GM18951 (cell line): ENCODE measurements around the gene SNAI3.

Experiments
- POLR2A ChIP-seq: IDR thresholded peaks from 4 replicates; pipeline ENCODE4 v1.6.1; 2011; ENCODE audit warnings: mild to moderate bottlenecking; ENCODE audit not compliant: insufficient read length, insufficient read depth; ENCODE audit errors: extremely low read depth
- in situ Hi-C: fragments of 300-500 bp; cut with MboI; formaldehyde crosslinking; loops from one replicate; pipeline ENCODE4 v1.12.0; 2022; ENCODE audit warnings: low sequenced_read_pairs, mixed read lengths, inconsistent platforms; ENCODE audit not compliant: unreplicated experiment

The SNAI3 gene

DNA sequence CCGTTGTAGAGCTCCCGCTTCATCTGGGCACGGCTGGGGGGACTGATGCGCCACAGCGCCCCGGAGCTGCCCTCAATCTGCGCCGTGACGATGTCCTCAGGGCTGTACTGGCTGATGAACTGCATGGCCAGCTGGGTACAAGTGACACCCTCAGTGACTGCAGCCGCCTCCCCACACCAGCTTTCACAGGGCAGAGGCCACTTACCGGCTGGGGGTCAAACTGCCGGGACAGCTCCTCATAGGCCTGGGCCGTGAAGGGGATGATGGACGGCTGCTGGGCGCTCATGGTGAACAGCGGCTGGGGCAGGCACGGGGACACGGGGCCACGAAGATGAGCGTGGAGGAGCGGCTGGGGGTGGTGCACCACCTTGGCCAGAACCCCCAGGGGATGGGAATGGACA lies 30.3 kb upstream of the SNAI3 start:
- TF ChIP-seq POLR2A = no peak
- in situ Hi-C loops = no loop called here

DNA sequence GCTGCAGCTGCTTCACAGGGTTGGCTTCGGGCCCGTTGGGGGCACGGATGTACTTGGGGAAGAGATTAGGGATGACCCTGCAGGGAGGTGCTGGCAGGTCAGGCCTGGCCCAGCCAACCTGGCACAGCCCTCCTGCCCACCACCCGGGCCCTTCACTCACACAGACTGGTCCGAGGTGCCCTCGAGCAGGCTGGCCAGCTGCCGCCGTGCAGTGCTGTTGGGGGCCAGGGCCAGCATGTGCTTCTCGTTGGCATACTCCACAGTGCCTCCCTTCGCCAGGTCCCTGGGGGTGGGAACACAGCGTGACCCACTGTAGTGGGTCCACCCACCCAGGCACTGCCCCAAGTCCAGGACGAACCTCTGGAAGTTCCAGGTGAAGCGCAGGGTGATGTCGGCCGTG lies 29.9 kb upstream of the SNAI3 start:
- in situ Hi-C loops = no loop called here
- TF ChIP-seq POLR2A = no peak

DNA sequence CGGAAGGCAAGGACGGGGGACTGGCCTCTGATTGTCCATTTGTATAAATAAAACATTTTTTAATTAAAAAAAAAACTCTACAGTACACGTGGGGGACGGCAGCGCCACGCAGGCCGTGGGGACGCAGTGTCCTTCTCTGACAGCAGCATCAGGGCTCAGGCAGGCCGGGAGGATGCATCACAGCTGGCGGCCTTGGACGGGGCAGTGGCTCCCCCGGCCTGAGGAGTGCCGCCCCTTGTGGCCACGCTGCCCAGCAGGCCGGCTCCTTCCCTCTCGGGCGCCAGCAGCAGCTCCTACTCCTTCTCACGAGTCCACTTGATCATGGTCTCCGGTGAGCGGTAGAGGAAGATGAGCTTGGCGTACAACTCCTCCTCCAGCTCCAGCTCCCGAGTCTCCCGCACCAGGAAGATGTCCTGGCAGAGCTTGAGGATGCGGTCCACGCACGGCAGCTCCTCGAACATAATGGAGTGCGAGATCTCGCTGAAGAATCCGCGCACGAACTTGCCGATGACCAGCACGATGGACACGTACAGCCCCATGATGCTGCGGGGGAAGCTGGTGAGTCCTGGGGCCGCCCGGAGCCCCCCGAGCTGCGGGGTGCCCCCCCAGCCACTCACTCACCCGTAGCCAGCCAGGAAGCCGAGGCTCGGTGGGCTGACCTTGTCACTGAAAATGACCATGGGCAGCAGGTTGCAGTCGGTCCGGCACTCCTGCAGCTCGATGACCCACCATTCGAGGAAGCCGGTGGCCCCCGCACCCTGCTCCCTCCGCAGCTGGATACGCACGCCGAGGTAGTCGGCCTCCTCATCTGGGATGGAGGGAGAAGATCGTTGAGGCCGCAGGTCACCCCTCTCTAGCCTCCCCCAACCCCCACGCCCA lies 29.2 kb upstream of the SNAI3 start:
- TF ChIP-seq POLR2A = peak; percentile 18
- in situ Hi-C loops = no loop called here

DNA sequence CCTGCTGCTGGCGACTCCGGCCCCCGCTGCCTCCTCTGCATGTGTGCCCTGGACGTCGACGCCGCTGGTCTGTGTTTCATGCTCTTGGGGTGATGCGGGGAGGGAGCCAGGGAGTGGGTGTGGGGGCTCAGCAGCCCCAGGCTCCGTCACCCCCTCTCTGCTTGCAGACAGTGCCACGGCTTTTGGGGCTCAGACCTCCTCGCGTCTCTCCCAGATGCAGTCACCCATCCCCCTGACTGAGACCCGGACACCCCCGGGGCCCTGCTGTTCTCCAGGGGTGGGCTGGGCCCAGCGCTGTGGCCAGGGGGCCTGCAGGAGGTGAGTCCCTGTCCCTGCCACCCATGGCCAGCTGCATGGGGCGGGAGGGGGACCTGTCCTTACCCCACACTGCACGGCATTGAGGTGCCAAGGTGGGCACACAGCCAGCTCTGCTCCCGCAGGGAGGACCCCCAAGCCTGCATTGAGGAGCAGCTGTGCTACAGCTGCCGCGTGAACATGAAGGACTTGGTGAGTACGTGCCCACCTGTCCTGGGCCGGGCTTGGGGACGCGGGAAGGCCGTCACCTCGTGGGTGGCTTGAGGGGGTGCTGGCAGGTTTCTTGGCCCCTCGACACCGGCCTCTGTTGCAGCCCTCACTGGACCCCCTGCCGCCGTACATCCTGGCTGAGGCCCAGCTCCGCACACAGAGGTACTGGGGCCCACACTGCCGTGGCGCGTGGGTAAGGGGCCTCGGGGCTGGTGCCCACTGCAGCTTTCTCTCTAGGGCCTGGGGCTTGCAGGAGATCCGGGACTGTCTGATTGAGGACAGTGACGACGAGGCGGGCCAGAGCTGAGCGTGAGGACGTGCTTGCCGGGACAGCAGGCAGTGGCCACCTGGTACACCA lies 28.4 kb upstream of the SNAI3 start:
- no peak for TF ChIP-seq POLR2A
- in situ Hi-C loops = no loop called here

- in situ Hi-C loops = no loop called here
- no peak for TF ChIP-seq POLR2A
Measured at GRCh38 chr16:88713568-88714419, 27.5 kb upstream of the SNAI3 start.

DNA sequence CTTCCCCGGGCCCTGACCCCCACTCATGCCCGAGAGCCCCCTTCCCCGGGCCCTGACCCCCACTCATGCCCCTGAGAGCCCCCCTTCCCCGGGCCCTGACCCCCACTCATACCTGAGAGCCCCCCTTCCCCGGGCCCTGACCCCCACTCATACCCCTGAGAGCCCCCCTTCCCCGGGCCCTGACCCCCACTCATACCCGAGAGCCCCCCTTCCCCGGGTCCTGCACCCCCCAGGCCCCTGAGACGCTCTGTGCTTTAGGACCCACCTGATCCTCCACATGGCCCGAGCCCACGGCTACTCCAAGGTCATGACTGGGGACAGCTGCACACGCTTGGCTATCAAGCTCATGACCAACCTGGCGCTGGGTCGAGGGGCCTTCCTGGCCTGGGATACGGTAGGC lies 26.7 kb upstream of the SNAI3 start:
- in situ Hi-C loops = no loop called here
- TF ChIP-seq POLR2A = no peak

GRCh38 chr16:88712362-88712979 lies 26.2 kb upstream of the SNAI3 start:
- in situ Hi-C loops = no loop called here
- TF ChIP-seq POLR2A = no peak

GRCh38 chr16:88711750-88712340 lies 25.5 kb upstream of the SNAI3 start:
- no peak for TF ChIP-seq POLR2A
- in situ Hi-C loops = no loop called here

GRCh38 chr16:88710556-88710955 lies 24.2 kb upstream of the SNAI3 start:
- in situ Hi-C loops = no loop called here
- TF ChIP-seq POLR2A = no peak

DNA sequence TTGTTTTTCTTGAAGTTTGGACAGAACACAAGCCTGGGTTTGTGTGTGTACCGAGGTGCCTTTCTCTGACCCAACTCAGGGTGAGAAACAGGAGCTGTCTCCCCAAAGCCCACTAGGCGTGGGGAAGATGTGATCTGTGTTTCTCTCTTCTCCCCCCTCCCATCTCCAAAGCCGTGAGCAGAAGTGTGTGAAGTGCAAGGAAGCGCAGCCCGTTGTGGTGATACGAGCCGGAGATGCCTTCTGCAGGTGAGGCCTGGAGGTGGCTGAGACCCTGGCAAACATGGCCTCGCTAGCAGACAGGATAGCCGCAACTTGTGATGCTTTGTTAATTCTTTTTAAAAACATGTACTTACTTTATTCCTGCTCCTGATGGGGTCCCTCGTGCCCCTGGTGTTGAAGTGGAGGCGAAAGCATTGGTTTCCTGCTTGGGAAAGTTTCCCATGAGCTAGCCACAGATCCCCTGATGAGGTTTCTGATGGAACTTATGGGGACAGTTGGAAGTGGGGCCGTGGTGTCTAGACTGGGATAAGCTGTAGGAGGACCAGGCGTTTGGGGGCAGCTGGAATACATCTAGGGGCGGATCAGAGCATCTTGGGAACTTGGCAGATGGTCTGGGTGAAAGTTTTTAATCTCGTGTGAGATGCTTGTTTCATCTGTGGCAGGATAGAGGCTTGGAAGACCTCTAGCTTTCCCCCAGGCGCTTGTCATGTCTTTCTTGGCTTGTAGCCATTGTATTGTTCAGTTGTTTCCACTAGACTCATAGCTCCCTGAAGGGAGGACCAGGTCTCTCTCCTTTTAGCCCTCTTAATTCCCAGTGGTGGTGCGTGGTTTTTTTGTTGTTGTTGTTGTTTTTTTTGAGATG lies 20.9 kb upstream of the SNAI3 start:
- in situ Hi-C loops = no loop called here

DNA sequence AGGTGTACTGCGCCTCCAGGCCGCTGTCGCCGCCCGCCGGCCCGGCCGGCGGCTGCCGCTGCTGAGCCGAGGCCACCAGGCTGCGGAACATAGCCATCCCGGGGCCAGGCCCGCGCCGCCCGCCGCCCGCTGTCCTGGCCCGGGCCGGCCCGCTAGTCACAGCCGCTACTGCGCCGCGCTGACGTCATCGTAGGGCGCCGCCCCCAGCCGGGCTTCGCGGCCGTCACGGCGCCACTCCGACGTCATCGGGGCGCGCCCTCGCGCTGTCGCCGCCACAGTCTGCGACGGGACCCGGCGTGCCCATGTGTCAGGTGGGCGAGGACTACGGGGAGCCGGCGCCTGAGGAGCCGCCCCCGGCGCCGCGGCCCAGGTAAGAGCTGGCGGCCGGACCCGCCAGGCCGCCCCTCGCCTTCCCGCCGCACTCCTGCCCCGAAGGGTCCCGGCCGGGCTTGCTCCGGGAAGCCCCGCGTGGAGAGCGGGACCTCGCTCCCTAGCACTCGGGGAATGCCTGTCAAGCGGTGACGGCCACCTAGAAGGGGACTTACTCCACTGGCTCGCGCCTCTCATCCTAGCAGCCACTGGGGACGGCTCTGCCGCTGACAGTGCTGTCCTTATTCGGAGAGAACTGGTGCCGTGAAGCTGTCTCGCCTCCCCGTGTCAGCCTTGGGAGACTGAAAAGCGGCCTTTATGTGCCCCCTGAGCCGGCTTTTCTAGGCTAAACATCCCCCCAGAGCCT lies 20.1 kb upstream of the SNAI3 start, which contains the start of the genes CTU2 and RNF166:
Gene CTU2, plus strand, starts transcription at position 275 of the 736 bp plus-strand sequence. Its CDS starts 28 bp downstream, at position 303.
Gene RNF166, minus strand, starts transcription at position 180 of the 736 bp plus-strand sequence. Its CDS starts 83 bp downstream, at position 97.
- peak; percentile 81 for TF ChIP-seq POLR2A

More for the DNA sequence above, 20.9 kb upstream of the SNAI3 start:
- no peak for TF ChIP-seq POLR2A

More for the DNA sequence above, 20.1 kb upstream of the SNAI3 start, which contains the start of the genes CTU2 and RNF166:
- in situ Hi-C loops = no loop called here
